ENCODE results near the gene APMAP.
A peak's percentile ranks its signal among the peaks of the same experiment; 100 is the strongest.

APMAP gene

DNA sequence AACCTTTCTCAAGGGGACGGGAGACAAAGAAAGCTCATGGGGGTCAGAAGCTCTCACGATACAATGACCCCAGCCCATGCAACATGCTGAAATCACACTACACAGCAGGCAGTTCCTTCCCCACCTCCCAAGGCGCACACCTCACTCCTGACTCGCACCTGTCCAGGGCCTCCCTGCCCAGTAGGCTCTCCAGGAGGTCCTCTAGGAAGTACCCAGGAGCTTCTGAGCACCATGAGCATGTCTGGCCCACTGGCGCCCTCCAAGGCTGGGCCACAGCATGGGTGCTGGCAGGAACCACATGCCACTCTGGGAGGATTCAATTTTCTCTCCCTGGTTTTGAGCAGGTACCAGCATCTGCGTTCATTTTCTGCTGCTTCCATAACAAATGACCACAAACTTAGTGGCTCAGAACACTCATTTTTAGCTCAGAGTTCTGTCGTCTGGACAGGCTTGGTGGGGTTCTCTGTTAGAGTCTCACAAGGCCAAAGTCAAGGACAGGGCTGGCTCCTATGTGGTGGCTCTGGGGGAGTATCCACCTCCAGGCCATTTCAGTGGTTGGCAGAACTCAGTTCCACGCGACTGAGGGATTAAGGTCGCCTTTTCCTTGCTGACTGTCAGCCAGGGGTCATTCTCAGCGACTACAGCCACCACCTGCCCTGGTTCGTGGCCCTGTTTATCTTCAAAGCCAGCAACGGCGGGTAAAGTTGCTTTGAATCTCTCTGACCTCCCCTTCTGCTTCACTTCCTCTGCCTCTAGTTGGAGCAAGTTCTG, 32.7 kb upstream of the APMAP start:
- Histone ChIP-seq H3K4me1 (peaks cover 13% of the 10 kb centered on the region), H3K9me3 (no peaks in the 10 kb centered on the region), H3K9ac (no peak overlapping the region), H3K27ac (no peak overlapping the region), H3K27me3 (no peaks in the 10 kb centered on the region), H3K4me3 (no peak overlapping the region), H4K20me1 (peaks cover 50% of the 10 kb centered on the region; the same call in 1 of the 2 replicates), H3K36me3 (peaks cover 84% of the 10 kb centered on the region), H3K4me2 (no peak overlapping the region; the same call in 1 of the 2 replicates)
- no peak for TF ChIP-seq Cebpa-rat (IDR thresholded peaks at IDR 0.05)

- peaks cover 84% of the 10 kb centered on the region for H3K36me3 ChIP-seq
- peaks cover 59% of the 10 kb centered on the region for H4K20me1 ChIP-seq
- H3K4me2 ChIP-seq, result no peak overlapping the region
- no peak overlapping the region for H3K4me3 ChIP-seq
- H3K27ac ChIP-seq, result no peak overlapping the region
- no peaks in the 10 kb centered on the region for H3K9me3 ChIP-seq
- no peaks in the 10 kb centered on the region for H3K27me3 ChIP-seq
- TF ChIP-seq Cebpa-rat (IDR thresholded peaks at IDR 0.05), result no peak
- H3K4me1 ChIP-seq, result peaks cover 20% of the 10 kb centered on the region
- H3K9ac ChIP-seq, result no peak overlapping the region
Observed at GRCh38 chr20:25024171-25024570, 31.6 kb upstream of the APMAP start.

DNA sequence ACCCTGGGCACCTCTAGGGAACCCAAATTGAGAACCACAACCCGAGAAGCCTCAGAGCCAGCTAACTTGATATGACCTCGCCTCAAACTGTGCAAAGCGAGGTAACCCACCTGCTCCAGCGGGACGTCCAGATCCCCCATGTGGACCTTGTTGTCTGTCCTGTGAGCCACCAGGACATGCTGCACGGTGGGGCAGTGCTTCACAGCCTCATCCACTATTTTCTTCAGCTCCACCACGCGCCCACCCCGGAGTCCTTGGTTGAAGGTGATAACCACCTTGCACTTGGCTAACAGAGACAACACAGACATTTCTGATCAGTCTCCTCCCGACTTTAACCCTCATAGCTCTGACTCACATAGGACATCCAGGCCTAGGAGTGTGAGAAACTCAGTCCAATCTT, 30.8 kb upstream of the APMAP start:
- Histone ChIP-seq H3K4me1 (peaks cover 25% of the 10 kb centered on the region), H3K4me3 (no peak overlapping the region), H3K27me3 (no peaks in the 10 kb centered on the region), H3K36me3 (peaks cover 84% of the 10 kb centered on the region), H3K4me2 (no peak overlapping the region), H3K9ac (no peak overlapping the region), H3K9me3 (no peaks in the 10 kb centered on the region), H3K27ac (no peak overlapping the region), H4K20me1 (peaks cover 67% of the 10 kb centered on the region)
- no peak for TF ChIP-seq Cebpa-rat (IDR thresholded peaks at IDR 0.05)

DNA sequence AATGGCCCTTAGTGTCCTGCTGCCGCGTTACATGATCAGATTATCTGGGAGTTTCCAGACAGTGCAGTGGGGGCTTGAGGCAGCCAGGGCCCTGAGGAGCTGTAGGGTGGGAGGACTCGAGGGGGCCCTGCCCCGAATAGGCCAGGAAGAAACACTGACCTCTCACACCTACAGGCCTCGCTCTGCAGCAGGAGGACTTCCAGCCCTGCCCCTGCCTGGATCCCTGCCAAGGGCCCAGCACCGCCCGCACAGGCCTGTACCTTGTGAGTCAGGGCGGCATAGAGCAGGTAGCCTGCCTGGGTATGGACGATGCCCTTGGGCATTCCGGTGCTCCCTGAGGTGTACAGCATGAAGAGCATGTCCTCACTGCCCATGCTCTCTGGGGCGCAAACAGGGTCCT, 30.1 kb upstream of the APMAP start:
- H3K4me1 ChIP-seq, result peaks cover 25% of the 10 kb centered on the region
- H3K27me3 ChIP-seq, result no peaks in the 10 kb centered on the region
- H4K20me1 ChIP-seq, result peaks cover 74% of the 10 kb centered on the region
- H3K27ac ChIP-seq, result no peak overlapping the region
- no peak overlapping the region for H3K4me2 ChIP-seq
- no peaks in the 10 kb centered on the region for H3K9me3 ChIP-seq
- H3K4me3 ChIP-seq, result no peak overlapping the region
- TF ChIP-seq Cebpa-rat (IDR thresholded peaks at IDR 0.05), result no peak
- peaks cover 88% of the 10 kb centered on the region for H3K36me3 ChIP-seq
- no peak overlapping the region for H3K9ac ChIP-seq

DNA sequence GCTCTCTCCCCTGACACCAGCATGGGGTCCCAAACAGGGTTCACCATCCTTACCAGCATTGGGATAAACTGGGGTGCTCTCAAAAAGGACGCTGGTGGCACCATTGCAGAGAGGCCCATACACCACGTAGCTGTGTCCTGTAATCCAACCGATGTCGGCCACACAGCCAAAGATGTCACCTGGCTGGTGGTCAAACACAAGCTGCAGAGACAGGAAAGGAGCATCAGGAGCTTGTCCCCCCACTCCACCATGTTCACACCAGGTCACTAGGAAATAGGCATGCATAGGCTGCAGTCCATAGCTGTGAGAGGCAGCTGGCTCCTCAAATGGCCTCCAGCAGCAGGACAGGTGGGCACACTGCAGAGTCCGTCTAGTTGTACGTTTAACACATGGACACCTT, 28.8 kb upstream of the APMAP start:
- no peak overlapping the region for H3K9ac ChIP-seq
- no peaks in the 10 kb centered on the region for H3K9me3 ChIP-seq
- H3K4me2 ChIP-seq, result no peak overlapping the region
- H3K4me3 ChIP-seq, result no peak overlapping the region
- peaks cover 88% of the 10 kb centered on the region for H3K36me3 ChIP-seq
- no peak overlapping the region for H3K27ac ChIP-seq
- no peaks in the 10 kb centered on the region for H3K27me3 ChIP-seq
- H3K4me1 ChIP-seq, result peaks cover 24% of the 10 kb centered on the region
- TF ChIP-seq Cebpa-rat (IDR thresholded peaks at IDR 0.05), result no peak
- peaks cover 88% of the 10 kb centered on the region for H4K20me1 ChIP-seq

- TF ChIP-seq Cebpa-rat (IDR thresholded peaks at IDR 0.05), result no peak
- no peak overlapping the region for H3K27ac ChIP-seq
- H3K36me3 ChIP-seq, result peaks cover 84% of the 10 kb centered on the region
- no peak overlapping the region for H3K4me3 ChIP-seq
- peaks cover 24% of the 10 kb centered on the region for H3K4me1 ChIP-seq
- no peak overlapping the region for H3K9ac ChIP-seq
- no peaks in the 10 kb centered on the region for H3K27me3 ChIP-seq
- peaks cover 92% of the 10 kb centered on the region for H4K20me1 ChIP-seq
- H3K4me2 ChIP-seq, result no peak overlapping the region
- no peaks in the 10 kb centered on the region for H3K9me3 ChIP-seq
Observed at GRCh38 chr20:25020901-25021301, 28.4 kb upstream of the APMAP start.

- H3K9me3 ChIP-seq, result no peaks in the 10 kb centered on the region
- H3K4me2 ChIP-seq, result no peak overlapping the region
- no peak overlapping the region for H3K4me3 ChIP-seq
- H4K20me1 ChIP-seq, result peaks cover 95% of the 10 kb centered on the region
- H3K4me1 ChIP-seq, result peaks cover 28% of the 10 kb centered on the region
- no peak overlapping the region for H3K27ac ChIP-seq
- H3K36me3 ChIP-seq, result peaks cover 79% of the 10 kb centered on the region
- TF ChIP-seq Cebpa-rat (IDR thresholded peaks at IDR 0.05), result no peak
- H3K9ac ChIP-seq, result no peak overlapping the region
- no peaks in the 10 kb centered on the region for H3K27me3 ChIP-seq
Observed at GRCh38 chr20:25020345-25020744, 27.8 kb upstream of the APMAP start.

DNA sequence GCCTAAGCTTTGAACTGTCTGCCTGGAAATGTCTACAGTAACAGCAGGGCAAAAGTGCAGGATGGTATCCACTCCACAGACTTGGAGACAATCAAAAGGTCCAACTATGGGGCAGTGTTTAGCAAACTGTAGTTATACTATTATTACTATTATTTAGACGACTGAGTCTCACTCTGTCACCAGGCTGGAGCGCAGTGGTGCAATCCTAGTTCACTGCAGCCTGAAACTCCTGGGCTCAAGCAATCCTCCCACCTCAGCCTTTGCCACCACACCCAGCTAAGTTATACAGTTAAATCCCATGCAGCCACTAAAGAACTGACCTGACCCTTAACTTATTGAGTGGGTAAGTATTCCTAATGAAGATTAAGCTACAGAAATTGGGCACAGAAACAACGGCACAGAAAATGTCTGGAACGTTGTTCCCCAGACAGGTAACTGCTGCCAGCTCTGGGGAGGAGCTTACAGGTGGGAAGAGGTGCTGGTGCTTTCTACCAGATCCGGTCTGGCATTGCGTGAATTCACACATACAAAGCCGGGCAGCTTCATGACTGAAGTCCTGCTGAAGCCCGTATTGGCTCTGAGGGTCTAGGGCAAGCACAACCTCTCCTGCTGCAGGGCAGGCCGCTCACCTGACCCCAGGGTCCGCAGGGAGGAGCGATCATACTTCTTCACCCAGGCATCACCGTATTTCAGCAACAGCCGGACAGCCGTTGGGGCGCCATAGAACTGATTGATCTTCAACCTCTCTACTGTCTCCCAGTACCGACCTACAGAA, 27.0 kb upstream of the APMAP start:
- Histone ChIP-seq H3K9ac (no peak overlapping the region), H3K4me2 (peak overlapping the region; percentile 21; the same call in 1 of the 2 replicates), H4K20me1 (peaks cover 92% of the 10 kb centered on the region), H3K4me3 (no peak overlapping the region), H3K36me3 (peaks cover 76% of the 10 kb centered on the region), H3K27ac (no peak overlapping the region), H3K4me1 (peaks cover 36% of the 10 kb centered on the region), H3K9me3 (no peaks in the 10 kb centered on the region), H3K27me3 (no peaks in the 10 kb centered on the region)
- TF ChIP-seq Cebpa-rat (IDR thresholded peaks at IDR 0.05), result no peak

DNA sequence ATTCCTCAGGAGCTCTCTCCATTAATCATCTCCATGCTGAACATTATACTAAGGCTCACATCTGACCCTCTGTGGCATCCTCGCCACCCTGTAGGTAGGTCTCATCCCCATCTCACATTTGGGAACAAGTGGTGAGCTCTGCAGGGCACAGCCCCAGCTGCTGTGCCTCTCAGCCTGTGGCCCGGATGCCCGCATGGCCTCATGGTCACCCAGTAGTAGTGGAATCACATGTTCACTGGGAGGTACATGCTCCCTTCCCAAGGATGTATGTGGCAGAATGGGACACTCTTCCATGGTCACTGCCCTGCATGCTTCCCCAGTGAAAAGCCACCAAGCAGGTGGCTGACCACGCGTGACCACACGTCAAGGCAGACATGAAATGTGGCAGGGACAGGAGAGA, 26.3 kb upstream of the APMAP start:
- H3K9me3 ChIP-seq, result no peaks in the 10 kb centered on the region
- peaks cover 43% of the 10 kb centered on the region for H3K4me1 ChIP-seq
- no peak overlapping the region for H3K4me3 ChIP-seq
- peaks cover 76% of the 10 kb centered on the region for H3K36me3 ChIP-seq
- H3K9ac ChIP-seq, result no peak overlapping the region
- TF ChIP-seq Cebpa-rat (IDR thresholded peaks at IDR 0.05), result no peak
- H3K4me2 ChIP-seq, result peak overlapping the region; percentile 21; the same call in 1 of the 2 replicates
- no peak overlapping the region for H3K27ac ChIP-seq
- H4K20me1 ChIP-seq, result peaks cover 92% of the 10 kb centered on the region
- H3K27me3 ChIP-seq, result no peaks in the 10 kb centered on the region

DNA sequence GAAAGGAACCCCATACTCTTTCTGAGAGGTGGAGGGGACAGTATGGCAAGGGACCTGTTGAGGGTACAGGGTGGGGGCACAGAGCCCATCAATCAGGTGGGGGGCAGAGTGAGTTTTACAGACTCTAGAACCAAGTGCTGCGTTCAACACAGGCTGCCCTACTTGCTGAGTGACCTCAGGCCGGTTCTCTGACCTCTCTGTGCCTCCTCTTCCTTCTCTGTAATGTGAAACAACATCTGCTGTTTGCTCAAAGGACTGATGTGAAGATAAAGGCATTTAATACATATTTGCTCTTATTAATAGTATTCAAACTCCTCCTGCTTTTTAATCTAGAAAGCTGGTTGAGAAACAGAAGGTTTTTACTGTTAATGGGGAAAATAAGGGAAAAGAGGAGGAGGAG, 25.9 kb upstream of the APMAP start:
- H3K4me2 ChIP-seq, result no peak overlapping the region
- H3K9me3 ChIP-seq, result no peaks in the 10 kb centered on the region
- no peak overlapping the region for H3K4me3 ChIP-seq
- no peak overlapping the region for H3K27ac ChIP-seq
- peaks cover 92% of the 10 kb centered on the region for H4K20me1 ChIP-seq
- peaks cover 76% of the 10 kb centered on the region for H3K36me3 ChIP-seq
- no peaks in the 10 kb centered on the region for H3K27me3 ChIP-seq
- no peak for TF ChIP-seq Cebpa-rat (IDR thresholded peaks at IDR 0.05)
- peaks cover 47% of the 10 kb centered on the region for H3K4me1 ChIP-seq
- no peak overlapping the region for H3K9ac ChIP-seq

Measured in BLaER1 (cell line).